K562 (cell line): ENCODE data around the gene CHMP2A. TPM values are rescaled to one million over a fixed set of nuclear protein-coding genes. Genes with fewer than 3 reads are reported as not detected.

ENCODE experiments used
- ARID4B ChIP-seq: sonication (generic); formaldehyde crosslinking; IDR thresholded peaks from 2 replicates; pipeline ENCODE4 v1.8.0; 2022; ENCODE audit warnings: mild to moderate bottlenecking, missing genetic modification reagents
- BCL6 ChIP-seq: fragments of 250-450 bp; sonication (Bioruptor Pico); IDR thresholded peaks from 2 replicates; pipeline ENCODE4 v1.4.0; 2020
- BDP1 ChIP-seq: IDR thresholded peaks from 3 replicates; pipeline ENCODE4 v1.6.1; 2011; ENCODE audit not compliant: insufficient read length, insufficient read depth
- CREBBP ChIP-seq: IDR thresholded peaks from one replicate; pipeline ENCODE4 v1.6.1; 2012; ENCODE audit warnings: low read depth, mild to moderate bottlenecking, control low read depth, inconsistent platforms, low read length
- E2F1 ChIP-seq: sonication (generic); formaldehyde crosslinking; IDR thresholded peaks from 2 replicates; pipeline ENCODE4 v1.8.1; 2023; ENCODE audit warnings: mild to moderate bottlenecking, missing genetic modification reagents, moderate library complexity
- EZH2 ChIP-seq: IDR thresholded peaks from 2 replicates; pipeline ENCODE4 v1.6.1; 2012; ENCODE audit warnings: low read depth, mild to moderate bottlenecking, inconsistent platforms, low read length, borderline replicate concordance
- FOSL1 ChIP-seq: fragments of 200-800 bp; sonication (Bioruptor generic); conservative IDR thresholded peaks from 2 replicates; pipeline ENCODE4 v1.6.1; 2016; ENCODE audit warnings: missing genetic modification characterization, missing compliant biosample characterization
- PCBP2 ChIP-seq: fragments of 200-400 bp; formaldehyde crosslinking; IDR thresholded peaks from 2 replicates; pipeline ENCODE4 v1.6.1; 2018; ENCODE audit warnings: low read length, low read depth, mild to moderate bottlenecking, moderate library complexity; ENCODE audit not compliant: poor library complexity, severe bottlenecking
- POLR3G ChIP-seq: IDR thresholded peaks from 2 replicates; pipeline ENCODE4 v1.6.1; 2011; ENCODE audit not compliant: insufficient read length, insufficient replicate concordance; ENCODE audit errors: extremely low read depth
- PYGO2 ChIP-seq: fragments of 450-650 bp; IDR thresholded peaks from 2 replicates; pipeline ENCODE4 v1.6.1; 2016; ENCODE audit warnings: mild to moderate bottlenecking, missing genetic modification characterization, moderate library complexity, missing compliant biosample characterization
- TAF9B ChIP-seq: fragments of 450-650 bp; IDR thresholded peaks from 2 replicates; pipeline ENCODE4 v1.6.1; 2018; ENCODE audit warnings: mild to moderate bottlenecking; ENCODE audit not compliant: partially characterized antibody
- ZC3H11A ChIP-seq: IDR thresholded peaks from 2 replicates; pipeline ENCODE4 v1.6.1; 2012; ENCODE audit warnings: low read depth, low read length, improper control_type of control experiment
- ZNF143 ChIP-seq: sonication (generic); formaldehyde crosslinking; IDR thresholded peaks from 2 replicates; pipeline ENCODE4 v1.9.0; 2022; ENCODE audit warnings: mild to moderate bottlenecking, missing genetic modification reagents
- ZNF274 ChIP-seq: IDR thresholded peaks from 2 replicates; pipeline ENCODE4 v1.6.1; 2011; ENCODE audit warnings: low read depth, mild to moderate bottlenecking, low read length, moderate library complexity, borderline replicate concordance
- ZNF586 ChIP-seq: fragments of 450-650 bp; formaldehyde crosslinking; conservative IDR thresholded peaks from 2 replicates; pipeline ENCODE4 v1.4.0; 2020; ENCODE audit warnings: mild to moderate bottlenecking, moderate library complexity
- ZNF644 ChIP-seq: fragments of 200-800 bp; sonication (Bioruptor generic); IDR thresholded peaks from 2 replicates; pipeline ENCODE4 v1.6.1; 2016; ENCODE audit warnings: low read depth, missing genetic modification characterization, missing compliant biosample characterization
- polyA plus RNA-seq, 8 experiments: library from polyadenylated mRNA; depleted of rRNA in 4 of 8; stranded (reverse) in 5 of 8; unstranded in 3 of 8; fragments of >200 nt; fragmentation: Nextera tagmentation in 2 of 8; fragmentation: Illumina TruSeq in 1 of 8; extraction: Ambion mirVana in 2 of 8; extraction: Trizol in 1 of 8; gene quantifications; 2 replicates each; pipeline versions ENCODE4 v1.2.1 to v1.2.3, GENCODE V29; 2011 to 2014; ENCODE audit warnings: inconsistent platforms in 1 of 8, missing spikeins in 1 of 8
- total RNA-seq, 7 experiments: library from RNA; depleted of rRNA in 6 of 7; stranded (reverse); fragments of >200 nt in 6 of 7; fragmentation: Illumina TruSeq in 2 of 7; extraction: Trizol in 2 of 7; gene quantifications; 2 replicates each; pipeline versions ENCODE4 v1.2.1 to v1.2.3, GENCODE V29; 2011 to 2021; ENCODE audit warnings: low replicate concordance in 1 of 7
- TF ChIP-seq, protein P1 (sequence below): fragments of 250-450 bp; sonication (Bioruptor Pico); IDR thresholded peaks from 2 replicates; pipeline ENCODE4 v1.8.0; 2022; ENCODE audit warnings: moderate library complexity, mild to moderate bottlenecking, inconsistent platforms
- TF ChIP-seq, protein P2 (sequence below): fragments of 450-650 bp; IDR thresholded peaks from 2 replicates; pipeline ENCODE4 v1.6.1; 2014; ENCODE audit warnings: low read depth, mild to moderate bottlenecking, moderate library complexity, borderline replicate concordance

CHMP2A gene
- total and polyA plus RNA-seq, 9 of the 15 experiments (the other 6 are each of a cell fraction or from before 2014, with no cell fraction given) = 57.6 to 159 (median 87.2) TPM

- TF ChIP-seq CREBBP (no peak), ZC3H11A (no peak), BCL6 (CRISPR knock-in tag) (no peak), E2F1 (CRISPR knock-in tag) (no peak; the same call in 1 of the 2 replicates), POLR3G (no peak), TAF9B (no peak), ZNF586 (CRISPR knock-in tag) (no peak), PYGO2 (tag) (no peak), ZNF143 (peak; percentile 56; the same call in 1 of the 2 replicates), ZNF274 (no peak), FOSL1 (no peak), ARID4B (no peak; the same call in 1 of the 2 replicates), BDP1 (no peak), PCBP2 (no peak), ZNF644 (tag) (0 out of 2 replicates have a peak, but pooled peaks have one; percentile 19), EZH2 (no peak)
- TF ChIP-seq, protein P1, sequence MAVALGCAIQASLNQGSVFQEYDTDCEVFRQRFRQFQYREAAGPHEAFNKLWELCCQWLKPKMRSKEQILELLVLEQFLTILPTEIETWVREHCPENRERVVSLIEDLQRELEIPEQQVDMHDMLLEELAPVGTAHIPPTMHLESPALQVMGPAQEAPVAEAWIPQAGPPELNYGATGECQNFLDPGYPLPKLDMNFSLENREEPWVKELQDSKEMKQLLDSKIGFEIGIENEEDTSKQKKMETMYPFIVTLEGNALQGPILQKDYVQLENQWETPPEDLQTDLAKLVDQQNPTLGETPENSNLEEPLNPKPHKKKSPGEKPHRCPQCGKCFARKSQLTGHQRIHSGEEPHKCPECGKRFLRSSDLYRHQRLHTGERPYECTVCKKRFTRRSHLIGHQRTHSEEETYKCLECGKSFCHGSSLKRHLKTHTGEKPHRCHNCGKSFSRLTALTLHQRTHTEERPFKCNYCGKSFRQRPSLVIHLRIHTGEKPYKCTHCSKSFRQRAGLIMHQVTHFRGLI (CRISPR knock-in tag) = no peak
- TF ChIP-seq, protein P2, sequence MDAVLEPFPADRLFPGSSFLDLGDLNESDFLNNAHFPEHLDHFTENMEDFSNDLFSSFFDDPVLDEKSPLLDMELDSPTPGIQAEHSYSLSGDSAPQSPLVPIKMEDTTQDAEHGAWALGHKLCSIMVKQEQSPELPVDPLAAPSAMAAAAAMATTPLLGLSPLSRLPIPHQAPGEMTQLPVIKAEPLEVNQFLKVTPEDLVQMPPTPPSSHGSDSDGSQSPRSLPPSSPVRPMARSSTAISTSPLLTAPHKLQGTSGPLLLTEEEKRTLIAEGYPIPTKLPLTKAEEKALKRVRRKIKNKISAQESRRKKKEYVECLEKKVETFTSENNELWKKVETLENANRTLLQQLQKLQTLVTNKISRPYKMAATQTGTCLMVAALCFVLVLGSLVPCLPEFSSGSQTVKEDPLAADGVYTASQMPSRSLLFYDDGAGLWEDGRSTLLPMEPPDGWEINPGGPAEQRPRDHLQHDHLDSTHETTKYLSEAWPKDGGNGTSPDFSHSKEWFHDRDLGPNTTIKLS = no peak
Measured at GRCh38 chr19:58581227-58582141, 26.6 kb upstream of the CHMP2A start (continued).
